ENCODE results near the gene BSPRY.

- TF ChIP-seq POLR2AphosphoS5 (IDR thresholded peaks at IDR 0.05) (no peak), CTCF (IDR thresholded peaks at IDR 0.05) (no peak), POLR2A (IDR thresholded peaks at IDR 0.05) (no peak), EP300 (IDR thresholded peaks at IDR 0.05) (no peak)
These were observed 904 bp upstream of the BSPRY start for GRCh38 chr9:113348437-113348836.
